HEK293 (cell line): ENCODE data around the gene RPS27.

Experiments used
- BCL11A ChIP-seq: fragments of 450-650 bp; formaldehyde crosslinking; IDR thresholded peaks from 2 replicates; pipeline ENCODE4 v1.5.1; 2016; ENCODE audit warnings: low read depth, missing biosample characterization, missing genetic modification characterization
- ELK4 ChIP-seq: IDR thresholded peaks from 2 replicates; pipeline ENCODE4 v1.6.1; 2011; ENCODE audit warnings: mild to moderate bottlenecking, low read depth, low read length, borderline replicate concordance
- GLI4 ChIP-seq: fragments of 450-650 bp; formaldehyde crosslinking; IDR thresholded peaks from 2 replicates; pipeline ENCODE4 v1.5.1; 2016; ENCODE audit warnings: missing biosample characterization, missing genetic modification characterization
- HIC1 ChIP-seq: fragments of 450-650 bp; formaldehyde crosslinking; IDR thresholded peaks from 2 replicates; pipeline ENCODE4 v1.5.1; 2016; ENCODE audit warnings: missing biosample characterization, missing genetic modification characterization
- IKZF3 ChIP-seq: fragments of 450-650 bp; IDR thresholded peaks from 2 replicates; pipeline ENCODE4 v1.5.0; 2018; ENCODE audit warnings: missing biosample characterization, mild to moderate bottlenecking, missing genetic modification characterization, moderate library complexity
- KLF17 ChIP-seq: fragments of 450-650 bp; formaldehyde crosslinking; IDR thresholded peaks from 2 replicates; pipeline ENCODE4 v1.5.1; 2016; ENCODE audit warnings: missing biosample characterization, missing genetic modification characterization
- SCRT2 ChIP-seq: fragments of 450-650 bp; formaldehyde crosslinking; IDR thresholded peaks from 2 replicates; pipeline ENCODE4 v1.5.1; 2016; ENCODE audit warnings: missing biosample characterization, missing genetic modification characterization
- ZFP69B ChIP-seq: fragments of 450-650 bp; formaldehyde crosslinking; IDR thresholded peaks from 2 replicates; pipeline ENCODE4 v1.5.1; 2016; ENCODE audit warnings: missing biosample characterization, missing genetic modification characterization
- ZNF146 ChIP-seq: fragments of 450-650 bp; formaldehyde crosslinking; IDR thresholded peaks from 2 replicates; pipeline ENCODE4 v1.5.1; 2016; ENCODE audit warnings: missing biosample characterization, missing genetic modification characterization
- ZNF175 ChIP-seq: fragments of 450-650 bp; formaldehyde crosslinking; IDR thresholded peaks from 2 replicates; pipeline ENCODE4 v1.5.1; 2016; ENCODE audit warnings: missing biosample characterization, missing genetic modification characterization
- ZNF184 ChIP-seq: fragments of 450-650 bp; IDR thresholded peaks from 2 replicates; pipeline ENCODE4 v1.5.1; 2018; ENCODE audit warnings: missing biosample characterization, mild to moderate bottlenecking, missing genetic modification characterization
- ZNF19 ChIP-seq: fragments of 450-650 bp; formaldehyde crosslinking; IDR thresholded peaks from 2 replicates; pipeline ENCODE4; 2016; ENCODE audit warnings: missing biosample characterization, missing genetic modification characterization, low read depth
- ZNF214 ChIP-seq: fragments of 450-650 bp; formaldehyde crosslinking; IDR thresholded peaks from 2 replicates; pipeline ENCODE4 v1.5.1; 2017; ENCODE audit warnings: missing biosample characterization, mild to moderate bottlenecking, missing genetic modification characterization, borderline replicate concordance
- ZNF26 ChIP-seq: fragments of 450-650 bp; formaldehyde crosslinking; IDR thresholded peaks from 2 replicates; pipeline ENCODE4 v1.5.1; 2016; ENCODE audit warnings: missing biosample characterization, missing genetic modification characterization
- ZNF274 ChIP-seq, 2 experiments: fragments of 200-500 bp in 1 of 2; fragments of 450-650 bp in 1 of 2; sonication (Bioruptor generic) in 1 of 2; formaldehyde crosslinking in 1 of 2; IDR thresholded peaks; 2 replicates each; pipeline versions ENCODE4 v1.5.1 to v1.6.1; 2014 to 2016; ENCODE audit warnings: borderline replicate concordance in 1 of 2, inconsistent platforms in 1 of 2, low read length in 1 of 2, missing biosample characterization in 1 of 2, missing genetic modification characterization in 1 of 2
- ZNF311 ChIP-seq: fragments of 450-650 bp; formaldehyde crosslinking; IDR thresholded peaks from 2 replicates; pipeline ENCODE4 v1.5.1; 2017; ENCODE audit warnings: missing biosample characterization, missing genetic modification characterization, borderline replicate concordance
- ZNF335 ChIP-seq: fragments of 450-650 bp; formaldehyde crosslinking; conservative IDR thresholded peaks from 2 replicates; pipeline ENCODE4 v1.5.1; 2016; ENCODE audit warnings: missing biosample characterization, missing genetic modification characterization
- ZNF341 ChIP-seq: fragments of 450-650 bp; formaldehyde crosslinking; IDR thresholded peaks from 2 replicates; pipeline ENCODE4; 2016; ENCODE audit warnings: low read depth, missing biosample characterization, missing genetic modification characterization
- ZNF350 ChIP-seq: fragments of 450-650 bp; formaldehyde crosslinking; IDR thresholded peaks from 2 replicates; pipeline ENCODE4 v1.5.0; 2017; ENCODE audit warnings: missing biosample characterization, mild to moderate bottlenecking, missing genetic modification characterization
- ZNF362 ChIP-seq: fragments of 450-650 bp; formaldehyde crosslinking; IDR thresholded peaks from 2 replicates; pipeline ENCODE4 v1.5.1; 2016; ENCODE audit warnings: missing biosample characterization, missing genetic modification characterization
- ZNF366 ChIP-seq: fragments of 450-650 bp; formaldehyde crosslinking; conservative IDR thresholded peaks from 2 replicates; pipeline ENCODE4 v1.5.1; 2016; ENCODE audit warnings: missing biosample characterization, missing genetic modification characterization
- ZNF391 ChIP-seq: fragments of 450-650 bp; formaldehyde crosslinking; IDR thresholded peaks from 2 replicates; pipeline ENCODE4 v1.5.1; 2016; ENCODE audit warnings: low read depth, missing biosample characterization, missing genetic modification characterization, borderline replicate concordance
- ZNF433 ChIP-seq: fragments of 450-650 bp; formaldehyde crosslinking; IDR thresholded peaks from 2 replicates; pipeline ENCODE4 v1.5.1; 2016; ENCODE audit warnings: missing biosample characterization, missing genetic modification characterization, low read depth
- ZNF544 ChIP-seq: fragments of 450-650 bp; formaldehyde crosslinking; IDR thresholded peaks from 2 replicates; pipeline ENCODE4 v1.5.0; 2017; ENCODE audit warnings: missing biosample characterization, missing genetic modification characterization
- ZNF560 ChIP-seq: fragments of 450-650 bp; formaldehyde crosslinking; IDR thresholded peaks from 2 replicates; pipeline ENCODE4 v1.5.1; 2017; ENCODE audit warnings: missing biosample characterization, missing genetic modification characterization, borderline replicate concordance
- ZNF580 ChIP-seq: fragments of 450-650 bp; formaldehyde crosslinking; IDR thresholded peaks from 2 replicates; pipeline ENCODE4 v1.5.1; 2016; ENCODE audit warnings: missing biosample characterization, missing genetic modification characterization
- ZNF600 ChIP-seq: fragments of 450-650 bp; formaldehyde crosslinking; IDR thresholded peaks from 2 replicates; pipeline ENCODE4 v1.5.1; 2016; ENCODE audit warnings: missing biosample characterization, missing genetic modification characterization
- ZNF626 ChIP-seq: fragments of 450-650 bp; sonication (Bioruptor Pico); formaldehyde crosslinking; IDR thresholded peaks from 2 replicates; pipeline ENCODE4 v1.5.1; 2018; ENCODE audit warnings: missing biosample characterization, missing genetic modification characterization, inconsistent platforms
- ZNF670 ChIP-seq: fragments of 450-650 bp; formaldehyde crosslinking; IDR thresholded peaks from 2 replicates; pipeline ENCODE4 v1.5.1; 2016; ENCODE audit warnings: missing biosample characterization, missing genetic modification characterization, low read depth
- ZNF76 ChIP-seq: fragments of 450-650 bp; formaldehyde crosslinking; IDR thresholded peaks from 2 replicates; pipeline ENCODE4; 2016; ENCODE audit warnings: low read depth, missing biosample characterization, missing genetic modification characterization, borderline replicate concordance
- ZSCAN5A ChIP-seq: fragments of 450-650 bp; formaldehyde crosslinking; IDR thresholded peaks from 2 replicates; pipeline ENCODE4 v1.5.1; 2016; ENCODE audit warnings: missing biosample characterization, missing genetic modification characterization

The RPS27 gene

GRCh38 chr1:153945131-153945794 lies 45.3 kb upstream of the RPS27 start (continued):
- no peak for TF ChIP-seq IKZF3 (tag by site-specific recombination)
- TF ChIP-seq ZNF600 (tag by site-specific recombination) = peak; percentile 53
- TF ChIP-seq ZNF341 (tag by site-specific recombination) = no peak
- TF ChIP-seq ZSCAN5A (tag by site-specific recombination) = no peak
- TF ChIP-seq ZNF362 (tag by site-specific recombination) = no peak
- TF ChIP-seq ZNF26 = no peak
- TF ChIP-seq ZNF391 = 0 out of 2 replicates have a peak, but pooled peaks have one; percentile 78
- TF ChIP-seq ZNF146 (tag by site-specific recombination) = no peak
- no peak for TF ChIP-seq ZNF670 (tag by site-specific recombination)
- no peak; the same call in 1 of the 2 replicates for TF ChIP-seq ZNF76 (tag by site-specific recombination)
- no peak for TF ChIP-seq ZNF366
- TF ChIP-seq ZNF175 (tag by site-specific recombination) = no peak
- no peak for TF ChIP-seq ZNF350 (tag by site-specific recombination)
- TF ChIP-seq ZNF560 (tag by site-specific recombination) = no peak
- no peak for TF ChIP-seq ELK4
- TF ChIP-seq GLI4 (tag by site-specific recombination) = no peak
- no peak for TF ChIP-seq KLF17 (tag by site-specific recombination)
- no peak for TF ChIP-seq ZNF19 (tag by site-specific recombination)
- TF ChIP-seq ZNF580 (tag by site-specific recombination) = no peak
- no peak for TF ChIP-seq ZNF311
- TF ChIP-seq ZFP69B = no peak
- TF ChIP-seq ZNF335 (tag by site-specific recombination) = peak; percentile 99
- no peak for TF ChIP-seq ZNF274 (IDR thresholded peaks at IDR 0.05; ENCODE audit: low read length)
- no peak for TF ChIP-seq ZNF274 (tag by site-specific recombination; IDR thresholded peaks at IDR 0.05; ENCODE audit: borderline replicate concordance)
- no peak for TF ChIP-seq ZNF626 (tag by site-specific recombination)
- no peak for TF ChIP-seq ZNF544 (tag by site-specific recombination)
- no peak for TF ChIP-seq SCRT2 (tag by site-specific recombination)
- no peak for TF ChIP-seq ZNF184 (tag by site-specific recombination)
- no peak for TF ChIP-seq ZNF214 (tag by site-specific recombination)
- no peak for TF ChIP-seq HIC1 (tag by site-specific recombination)
- no peak for TF ChIP-seq ZNF433
- TF ChIP-seq BCL11A = 0 out of 2 replicates have a peak, but pooled peaks have one; percentile 27
